Uterus (tissue), 4 donors: ENCODE results near the gene ZDHHC14. TPM values are rescaled to one million over a fixed set of nuclear protein-coding genes. Genes with fewer than 3 reads are reported as not detected.
"Not testable (repeated sequence)": the region's sequence is repeated elsewhere in the genome, so short reads cannot be mapped to it uniquely, and the experiment has no call there.

Source experiments
- DNase-seq, 2 donors: peaks; one replicate each; pipeline ENCODE4 v3.0.0-alpha.2; 2019 to 2020
- H3K27ac ChIP-seq, 2 donors: fragments of 200-600 bp; sonication (generic); 1 replicate in 1 of 2; 2 replicates in 1 of 2; pipeline ENCODE4 v1.5.1; 2016 to 2018
- H3K27me3 ChIP-seq, 2 donors: fragments of 200-600 bp; sonication (generic); one replicate each; pipeline ENCODE4 v1.5.1; 2018 to 2019; ENCODE audit warnings: control low read depth in 1 of 2
- H3K36me3 ChIP-seq, 2 donors: fragments of 200-600 bp; sonication (generic); one replicate each; pipeline ENCODE4 v1.5.1; 2019; ENCODE audit warnings: control low read depth in 1 of 2
- H3K4me1 ChIP-seq, 2 donors: fragments of 200-600 bp; sonication (generic); one replicate each; pipeline ENCODE4 v1.5.1; 2018 to 2019; ENCODE audit warnings: control low read depth in 1 of 2
- H3K4me3 ChIP-seq, 2 donors: fragments of 200-600 bp; sonication (generic); 1 replicate in 1 of 2; 2 replicates in 1 of 2; pipeline ENCODE4 v1.5.1; 2018 to 2019; ENCODE audit warnings: mild to moderate bottlenecking in 1 of 2
- H3K9me3 ChIP-seq, 2 donors: fragments of 200-600 bp; sonication (generic); one replicate each; pipeline ENCODE4 v1.5.1; 2019; ENCODE audit warnings: control low read depth in 1 of 2
- POLR2A ChIP-seq, 2 donors: fragments of 450-650 bp; IDR thresholded peaks; one replicate each; pipeline ENCODE4 v1.6.1; 2016; ENCODE audit warnings: antibody characterized with exemption in 2 of 2, mild to moderate bottlenecking in 1 of 2, moderate library complexity in 1 of 2
- intact Hi-C: fragments of 100-400 bp; cut with DNase I; formaldehyde crosslinking; loops from one replicate; pipeline ENCODE4 v1.15.1; 2023; ENCODE audit warnings: low total_unique reads
- total RNA-seq, 4 donors: library from RNA; depleted of rRNA in 3 of 4; stranded (reverse); fragments of >200 nt in 3 of 4; gene quantifications; one replicate each; pipeline versions ENCODE4 v1.1.0 to v1.2.4, GENCODE V29; 2014 to 2023
- TF ChIP-seq, protein P1 (sequence below), 4 experiments: fragments of 200-600 bp in 2 of 4; fragments of 450-650 bp in 2 of 4; sonication (generic) in 2 of 4; IDR thresholded peaks; one replicate each; pipeline ENCODE4 v1.5.1; 2016 to 2019; ENCODE audit warnings: antibody characterized with exemption in 4 of 4, mild to moderate bottlenecking in 2 of 4, moderate library complexity in 1 of 4
- donor health status: DM: yes; HTN: yes; CAD: no.

The ZDHHC14 gene
- total RNA-seq, 4 donors from 2014 or later = 5.6 to 28.3 (median 12.9) TPM

DNA sequence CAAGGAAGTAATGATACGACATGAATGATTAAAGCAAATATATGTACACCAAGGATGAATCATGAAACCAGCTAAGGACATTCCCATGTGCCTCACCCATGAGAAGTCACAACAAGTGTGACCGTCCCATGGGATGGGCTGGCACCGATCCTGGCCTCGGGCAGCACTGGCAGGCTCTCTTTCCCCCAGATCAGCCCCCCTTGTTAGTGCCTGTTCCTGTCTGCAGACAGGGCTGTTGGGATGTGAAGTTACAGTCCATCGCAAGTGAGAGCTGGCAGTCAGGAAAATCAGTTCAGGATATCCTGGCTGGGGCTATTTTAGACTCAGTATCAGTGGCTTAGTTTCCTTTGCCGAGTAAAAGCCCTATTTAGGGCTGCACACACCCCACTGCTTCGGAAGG lies 312.9 kb downstream of the ZDHHC14 start:
- Histone ChIP-seq H3K27ac (no peak overlapping the region), H3K4me1 (no peaks in the 10 kb centered on the region), H3K27me3 (no peaks in the 10 kb centered on the region), H3K9me3 (no peaks in the 10 kb centered on the region), H3K4me3 (no peak overlapping the region), H3K36me3 (no peaks in the 10 kb centered on the region)
- TF ChIP-seq, protein P1, sequence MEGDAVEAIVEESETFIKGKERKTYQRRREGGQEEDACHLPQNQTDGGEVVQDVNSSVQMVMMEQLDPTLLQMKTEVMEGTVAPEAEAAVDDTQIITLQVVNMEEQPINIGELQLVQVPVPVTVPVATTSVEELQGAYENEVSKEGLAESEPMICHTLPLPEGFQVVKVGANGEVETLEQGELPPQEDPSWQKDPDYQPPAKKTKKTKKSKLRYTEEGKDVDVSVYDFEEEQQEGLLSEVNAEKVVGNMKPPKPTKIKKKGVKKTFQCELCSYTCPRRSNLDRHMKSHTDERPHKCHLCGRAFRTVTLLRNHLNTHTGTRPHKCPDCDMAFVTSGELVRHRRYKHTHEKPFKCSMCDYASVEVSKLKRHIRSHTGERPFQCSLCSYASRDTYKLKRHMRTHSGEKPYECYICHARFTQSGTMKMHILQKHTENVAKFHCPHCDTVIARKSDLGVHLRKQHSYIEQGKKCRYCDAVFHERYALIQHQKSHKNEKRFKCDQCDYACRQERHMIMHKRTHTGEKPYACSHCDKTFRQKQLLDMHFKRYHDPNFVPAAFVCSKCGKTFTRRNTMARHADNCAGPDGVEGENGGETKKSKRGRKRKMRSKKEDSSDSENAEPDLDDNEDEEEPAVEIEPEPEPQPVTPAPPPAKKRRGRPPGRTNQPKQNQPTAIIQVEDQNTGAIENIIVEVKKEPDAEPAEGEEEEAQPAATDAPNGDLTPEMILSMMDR (IDR thresholded peaks at IDR 0.05) = no peak
- no peak for TF ChIP-seq POLR2A (IDR thresholded peaks at IDR 0.05)
- DNase-seq = no peak
- intact Hi-C loops = no loop called here

DNA sequence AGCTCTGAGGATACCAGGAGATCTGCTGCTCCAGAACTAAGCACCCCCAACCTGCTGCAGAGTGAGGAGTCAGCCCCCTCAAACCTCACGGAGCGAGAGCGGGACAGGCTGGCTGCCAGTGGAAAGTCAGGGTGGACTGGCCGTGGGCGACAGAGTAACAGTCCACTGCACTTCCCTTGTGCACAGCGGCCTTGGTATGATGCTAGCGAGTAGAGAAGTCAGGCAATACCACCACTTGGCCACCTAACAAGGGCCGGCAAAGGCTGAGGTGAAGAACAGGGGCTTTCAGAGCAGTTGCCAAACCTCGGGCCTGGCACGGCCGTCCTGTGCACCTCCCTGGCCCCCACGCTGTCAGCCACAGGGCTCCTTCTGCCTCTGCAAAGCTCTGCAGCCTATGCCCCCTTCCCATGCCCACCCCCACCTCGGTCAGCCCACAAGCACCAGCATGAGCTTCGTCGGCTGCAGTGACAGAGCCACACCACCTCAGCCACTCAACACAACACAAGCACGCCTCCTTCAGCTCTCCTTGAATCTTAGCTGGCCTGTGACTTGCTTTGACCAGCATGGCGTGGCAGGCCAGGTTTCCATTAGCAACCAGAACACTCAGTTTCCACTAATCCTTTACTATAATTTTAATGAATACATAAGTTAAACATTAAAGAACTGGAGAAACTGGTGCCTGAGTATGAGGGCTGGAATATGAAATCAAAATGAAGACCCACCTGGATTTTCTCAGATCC lies 314.5 kb downstream of the ZDHHC14 start:
- Histone ChIP-seq H3K4me1 (no peaks in the 10 kb centered on the region), H3K27me3 (no peaks in the 10 kb centered on the region), H3K9me3 (no peaks in the 10 kb centered on the region), H3K36me3 (no peaks in the 10 kb centered on the region), H3K4me3 (no peak overlapping the region), H3K27ac (no peak overlapping the region)
- DNase-seq = no peak
- intact Hi-C loops = no loop called here
- no peak for TF ChIP-seq POLR2A (IDR thresholded peaks at IDR 0.05)
- TF ChIP-seq, protein P1 (IDR thresholded peaks at IDR 0.05) = no peak

DNA sequence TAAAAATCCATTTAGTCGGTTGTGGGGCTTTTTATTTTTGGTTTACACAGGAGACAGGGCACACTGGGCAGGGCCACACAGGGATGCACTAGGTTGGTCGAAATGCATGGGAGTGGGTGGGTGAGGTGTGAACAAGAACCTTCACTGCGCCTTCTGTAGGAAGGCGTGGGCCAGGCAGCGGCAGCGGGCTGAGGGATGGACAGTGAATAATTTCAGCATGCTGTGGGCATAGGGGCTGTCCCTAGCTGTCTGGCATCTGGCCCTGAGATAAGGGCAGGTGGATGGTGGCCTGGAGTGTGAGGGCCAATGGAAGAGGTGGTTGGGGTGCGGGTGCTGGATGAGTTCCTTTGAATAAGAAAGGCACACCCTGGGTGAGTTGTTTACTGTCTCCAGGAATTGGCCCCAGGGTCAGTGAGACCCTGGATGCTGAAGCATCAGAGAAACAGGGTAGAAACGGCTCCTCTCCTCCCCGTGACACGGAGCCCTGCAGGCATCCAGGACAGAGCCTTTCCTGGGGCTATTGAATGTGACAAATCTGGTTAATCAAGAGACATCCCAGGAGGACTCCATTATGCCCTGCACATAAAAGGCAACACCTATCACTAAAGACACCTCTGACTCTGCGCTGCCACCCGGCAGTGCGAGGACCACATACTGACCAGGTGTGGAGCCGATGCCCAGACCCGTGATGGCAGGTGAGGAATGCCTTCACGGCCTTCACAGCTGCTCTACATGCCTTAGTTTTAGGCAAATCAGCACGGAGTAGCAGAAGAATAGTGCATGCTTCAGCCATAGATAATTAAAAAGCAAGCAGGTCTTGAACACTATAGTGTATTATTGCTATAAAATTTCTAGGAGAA lies 319.0 kb downstream of the ZDHHC14 start:
- no peak for DNase-seq
- H3K4me3 ChIP-seq = no peak overlapping the region
- H3K27ac ChIP-seq = no peak overlapping the region
- TF ChIP-seq, protein P1 (IDR thresholded peaks at IDR 0.05) = no peak
- no peak for TF ChIP-seq POLR2A (IDR thresholded peaks at IDR 0.05)
- no peaks in the 10 kb centered on the region for H3K27me3 ChIP-seq
- intact Hi-C loops = no loop called here
- H3K36me3 ChIP-seq = no peaks in the 10 kb centered on the region
- H3K9me3 ChIP-seq = no peaks in the 10 kb centered on the region
- H3K4me1 ChIP-seq = no peaks in the 10 kb centered on the region

DNA sequence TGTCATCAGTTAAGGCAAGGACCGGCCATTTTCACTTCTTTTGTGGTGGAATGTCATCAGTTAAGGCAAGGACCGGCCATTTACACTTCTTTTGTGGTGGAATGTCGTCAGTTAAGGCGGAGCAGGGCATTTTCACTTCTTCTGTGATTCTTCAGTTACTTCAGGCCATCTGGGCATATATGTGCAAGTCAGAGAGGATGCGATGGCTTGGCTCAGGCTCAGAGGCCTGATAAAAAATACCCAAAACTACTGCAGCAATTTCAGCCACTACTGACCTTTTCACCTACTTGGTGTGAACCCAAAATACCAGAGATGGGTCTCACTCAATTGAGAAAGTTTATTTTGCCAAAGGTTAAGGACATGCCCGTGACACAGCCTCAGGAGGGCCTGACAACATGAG lies 325.4 kb downstream of the ZDHHC14 start:
- H3K9me3 ChIP-seq, H3K4me3 ChIP-seq, H3K27me3 ChIP-seq, H3K36me3 ChIP-seq, intact Hi-C loops, H3K27ac ChIP-seq, H3K4me1 ChIP-seq, DNase-seq: not testable (repeated sequence)

DNA sequence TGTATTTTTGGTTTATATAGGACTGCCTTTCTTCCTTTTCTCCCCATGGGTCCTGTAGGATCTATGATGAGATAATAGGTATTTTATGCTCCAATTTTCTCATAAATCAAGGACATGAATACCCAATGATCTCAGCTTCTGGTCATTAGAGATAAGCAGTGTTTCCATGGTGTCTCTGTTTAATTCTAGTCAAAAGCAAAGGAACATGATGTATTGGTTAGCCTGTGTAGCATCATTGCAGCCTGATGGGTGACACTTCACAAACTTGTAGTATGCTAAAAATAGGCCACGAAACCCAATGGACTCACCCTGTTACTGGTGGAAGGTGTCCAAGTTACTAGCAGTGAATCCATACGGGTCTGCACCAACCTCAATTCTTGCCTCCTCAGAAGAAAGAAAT lies 325.9 kb downstream of the ZDHHC14 start:
- no peak for DNase-seq
- no peak for TF ChIP-seq POLR2A (IDR thresholded peaks at IDR 0.05)
- TF ChIP-seq, protein P1 (IDR thresholded peaks at IDR 0.05) = no peak
- Histone ChIP-seq H3K27ac (no peak overlapping the region), H3K9me3 (no peaks in the 10 kb centered on the region), H3K4me3 (no peak overlapping the region), H3K36me3 (no peaks in the 10 kb centered on the region), H3K4me1 (no peaks in the 10 kb centered on the region), H3K27me3 (no peaks in the 10 kb centered on the region)
- intact Hi-C loops = no loop called here
